Kidney (tissue), 14 donors: ENCODE measurements around the gene MAML1. TPM values are rescaled to one million over a fixed set of nuclear protein-coding genes. Genes with fewer than 3 reads are reported as not detected.

Source experiments
- DNase-seq, 5 donors: peaks; one replicate each; pipeline ENCODE4 v3.0.0-alpha.2; 2013 to 2020
- FAIRE-seq: peaks from 2 replicates; lab custom pipeline; 2012; peaks lifted over from hg19 to GRCh38; lab: Jason Lieb, UNC
- H3K27ac ChIP-seq, 2 donors: one replicate each; pipeline ENCODE4 v1.7.0; 2013; ENCODE audit warnings: low read depth in 2 of 2, low read length in 2 of 2, inconsistent platforms in 1 of 2
- H3K27me3 ChIP-seq: one replicate; pipeline ENCODE4 v1.7.1; 2013; ENCODE audit warnings: low read length, inconsistent platforms; ENCODE audit not compliant: control insufficient read depth, insufficient read depth
- H3K36me3 ChIP-seq, 3 donors: one replicate each; pipeline versions ENCODE4 v1.7.0 to v1.7.1; 2013; ENCODE audit warnings: low read length in 3 of 3, control low read depth in 1 of 3, inconsistent platforms in 1 of 3; ENCODE audit not compliant: insufficient read depth in 3 of 3, control insufficient read depth in 2 of 3
- H3K4me1 ChIP-seq, 3 donors: one replicate each; pipeline versions ENCODE4 v1.7.0 to v1.7.1; 2013; ENCODE audit warnings: low read length in 3 of 3, inconsistent platforms in 1 of 3, low read depth in 1 of 3; ENCODE audit not compliant: control insufficient read depth in 2 of 3, insufficient read depth in 2 of 3
- H3K4me3 ChIP-seq, 3 donors: one replicate each; pipeline versions ENCODE4 v1.7.0 to v1.8.1; 2013; ENCODE audit warnings: low read length in 3 of 3, control low read depth in 1 of 3, inconsistent platforms in 1 of 3
- H3K9ac ChIP-seq, 3 donors: one replicate each; pipeline versions ENCODE4 v1.7.0 to v1.7.1; 2013; ENCODE audit warnings: low read length in 3 of 3, control low read depth in 1 of 3, inconsistent platforms in 1 of 3
- H3K9me3 ChIP-seq, 3 donors: one replicate each; pipeline versions ENCODE4 v1.7.0 to v1.7.1; 2013; ENCODE audit warnings: low read length in 3 of 3, control low read depth in 1 of 3, inconsistent platforms in 1 of 3; ENCODE audit not compliant: control insufficient read depth in 2 of 3, insufficient read depth in 1 of 3
- intact Hi-C: fragments of 100-400 bp; cut with DNase I; formaldehyde crosslinking; loops from one replicate; pipeline ENCODE4 v1.11.1; 2022
- polyA plus RNA-seq: library from polyadenylated mRNA; stranded (reverse); fragments of 350-450 nt; fragmentation: Illumina TruSeq; extraction: RNeasy Lipid Tissue Mini Kit (QIAGEN cat#74804); gene quantifications from one replicate; pipeline ENCODE4 v1.2.3, GENCODE V29; 2014; ENCODE audit warnings: low read depth, low replicate concordance; ENCODE audit not compliant: insufficient read depth
- total RNA-seq: library from RNA; stranded (reverse); fragmentation: NEBNext Ultra II Directional; extraction: Animal tissue kit (Norgen Biotek cat#: 25700); gene quantifications from one replicate; pipeline ENCODE4 v1.2.1, GENCODE V29; 2021
- TF ChIP-seq, protein P1 (sequence below): IDR thresholded peaks from 3 replicates; pipeline ENCODE4 v1.5.1; 2012; ENCODE audit warnings: mild to moderate bottlenecking, moderate library complexity, borderline replicate concordance; ENCODE audit not compliant: insufficient read depth; ENCODE audit errors: extremely low read depth
- donor health status: control.
- donor health status: control.
- donor health status: control.
- donor health status: control.
- donor health status: control.
- donor health status: DM: yes; HTN: yes; CAD: no.
- donor health status: Normal renal cell carcinoma (clear cell type).

Gene MAML1
- total and polyA plus RNA-seq, 2 donors from 2014 or later: 5.3 to 26.8 TPM

DNA sequence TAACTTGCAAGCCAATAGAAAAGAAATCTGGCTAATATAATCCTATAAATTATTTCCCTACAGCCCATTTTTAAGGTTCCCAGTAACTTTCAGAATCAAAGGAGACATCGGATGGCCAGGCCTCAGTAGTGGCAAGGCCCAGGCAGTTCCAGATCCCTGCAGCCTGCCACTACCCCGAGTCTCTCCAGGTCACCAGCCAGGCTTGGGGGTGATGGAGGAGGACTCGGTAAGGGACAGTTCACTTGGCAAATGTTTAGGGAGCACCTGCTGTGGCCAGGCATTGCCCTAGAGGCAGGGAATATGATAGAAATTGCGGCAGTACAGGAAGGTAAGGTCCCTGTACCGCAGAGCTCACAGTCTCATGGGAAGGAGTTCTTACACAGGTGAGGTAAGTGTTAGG lies 46.0 kb downstream of the MAML1 start:
- no peak for DNase-seq
- TF ChIP-seq, protein P1, sequence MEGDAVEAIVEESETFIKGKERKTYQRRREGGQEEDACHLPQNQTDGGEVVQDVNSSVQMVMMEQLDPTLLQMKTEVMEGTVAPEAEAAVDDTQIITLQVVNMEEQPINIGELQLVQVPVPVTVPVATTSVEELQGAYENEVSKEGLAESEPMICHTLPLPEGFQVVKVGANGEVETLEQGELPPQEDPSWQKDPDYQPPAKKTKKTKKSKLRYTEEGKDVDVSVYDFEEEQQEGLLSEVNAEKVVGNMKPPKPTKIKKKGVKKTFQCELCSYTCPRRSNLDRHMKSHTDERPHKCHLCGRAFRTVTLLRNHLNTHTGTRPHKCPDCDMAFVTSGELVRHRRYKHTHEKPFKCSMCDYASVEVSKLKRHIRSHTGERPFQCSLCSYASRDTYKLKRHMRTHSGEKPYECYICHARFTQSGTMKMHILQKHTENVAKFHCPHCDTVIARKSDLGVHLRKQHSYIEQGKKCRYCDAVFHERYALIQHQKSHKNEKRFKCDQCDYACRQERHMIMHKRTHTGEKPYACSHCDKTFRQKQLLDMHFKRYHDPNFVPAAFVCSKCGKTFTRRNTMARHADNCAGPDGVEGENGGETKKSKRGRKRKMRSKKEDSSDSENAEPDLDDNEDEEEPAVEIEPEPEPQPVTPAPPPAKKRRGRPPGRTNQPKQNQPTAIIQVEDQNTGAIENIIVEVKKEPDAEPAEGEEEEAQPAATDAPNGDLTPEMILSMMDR: no peak
- intact Hi-C loops: no loop called here
- Histone ChIP-seq H3K9me3 (no peaks in the 10 kb centered on the region), H3K4me1 (no peaks in the 10 kb centered on the region), H3K4me3 (no peak overlapping the region), H3K27ac (no peak overlapping the region), H3K9ac (no peak overlapping the region), H3K27me3 (no peaks in the 10 kb centered on the region), H3K36me3 (peaks cover 0 to 25% (median 14%) of the 10 kb centered on the region in 3 donors)
- no peak for FAIRE-seq

DNA sequence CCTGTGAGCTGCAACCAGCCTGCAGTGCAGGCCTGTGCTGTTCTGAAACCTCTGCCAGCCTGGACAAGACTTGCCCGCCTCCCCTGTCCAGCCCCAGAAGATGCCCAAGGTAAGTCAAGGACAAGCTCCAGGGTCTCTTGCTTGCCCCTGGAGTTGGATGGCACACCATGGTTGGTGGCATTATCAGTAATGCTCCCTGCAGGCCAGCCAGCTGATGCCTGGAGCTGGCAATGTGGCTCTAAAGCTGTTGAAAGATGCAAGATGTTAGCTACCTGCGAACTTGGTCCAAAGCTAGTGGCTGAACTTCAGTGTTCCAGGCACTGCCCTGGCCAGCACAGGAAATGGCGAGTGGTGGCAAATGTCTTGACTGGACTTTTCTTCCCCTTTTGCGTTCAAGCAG lies 47.2 kb downstream of the MAML1 start:
- Histone ChIP-seq H3K4me1 (no peaks in the 10 kb centered on the region), H3K9me3 (no peaks in the 10 kb centered on the region), H3K9ac (no peak overlapping the region), H3K27ac (no peak overlapping the region), H3K27me3 (no peaks in the 10 kb centered on the region), H3K36me3 (peaks cover 0 to 18% (median 7%) of the 10 kb centered on the region in 3 donors), H3K4me3 (no peak overlapping the region)
- TF ChIP-seq, protein P1: no peak
- intact Hi-C loops: no loop called here
- FAIRE-seq (no peak), DNase-seq (no peak)

DNA sequence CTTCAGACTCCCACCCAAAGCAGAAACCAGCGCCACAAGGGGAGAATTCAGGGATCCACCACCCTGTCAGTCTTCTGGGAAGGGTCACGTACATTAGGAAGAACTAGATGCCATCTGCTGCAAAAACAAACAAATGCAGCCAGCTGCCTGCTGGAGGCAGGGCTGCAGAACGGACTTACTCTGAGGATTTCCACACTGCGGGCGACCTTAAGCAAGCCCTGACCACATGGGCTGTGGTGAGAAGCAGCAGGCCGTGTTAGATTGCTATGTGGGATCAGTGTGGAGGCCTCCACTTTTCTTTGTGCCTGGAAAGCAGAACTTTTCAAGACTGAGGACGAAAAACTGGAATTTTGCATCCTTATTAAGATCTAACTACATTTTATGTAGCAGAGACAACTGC lies 47.7 kb downstream of the MAML1 start:
- TF ChIP-seq, protein P1: no peak
- FAIRE-seq: no peak
- no peak overlapping the region for H3K9ac ChIP-seq
- peaks cover 0 to 18% (median 7%) of the 10 kb centered on the region in 3 donors for H3K36me3 ChIP-seq
- no peaks in the 10 kb centered on the region for H3K27me3 ChIP-seq
- no peak for DNase-seq
- H3K4me3 ChIP-seq: no peak overlapping the region
- no peaks in the 10 kb centered on the region for H3K4me1 ChIP-seq
- no peaks in the 10 kb centered on the region for H3K9me3 ChIP-seq
- intact Hi-C loops: no loop called here
- H3K27ac ChIP-seq: no peak overlapping the region

DNA sequence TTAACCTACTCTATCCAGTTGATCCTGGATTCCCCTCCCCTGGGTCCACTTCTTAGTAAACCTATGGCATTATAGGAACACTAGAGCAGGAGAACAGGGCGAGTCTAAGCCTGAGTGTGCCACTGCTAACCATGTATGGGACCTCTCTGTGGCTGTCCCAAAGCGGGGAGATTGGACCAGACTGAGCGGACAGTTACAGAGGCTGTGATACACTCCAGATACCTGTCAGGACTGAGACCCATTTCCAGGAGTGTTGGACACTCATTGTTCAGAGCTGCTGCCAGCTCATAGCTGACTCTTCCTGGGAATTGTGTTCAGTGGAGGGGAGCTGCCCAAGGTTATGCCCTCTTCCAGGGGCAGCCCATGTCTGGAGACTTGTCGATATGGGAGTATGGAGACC lies 49.2 kb downstream of the MAML1 start:
- DNase-seq: no peak
- FAIRE-seq: no peak
- H3K36me3 ChIP-seq: peaks cover 0 to 10% (median 7%) of the 10 kb centered on the region in 3 donors
- intact Hi-C loops: no loop called here
- TF ChIP-seq, protein P1: no peak
- H3K4me3 ChIP-seq: no peak overlapping the region
- H3K27ac ChIP-seq: no peak overlapping the region
- no peaks in the 10 kb centered on the region for H3K9me3 ChIP-seq
- no peaks in the 10 kb centered on the region for H3K27me3 ChIP-seq
- no peaks in the 10 kb centered on the region for H3K4me1 ChIP-seq
- H3K9ac ChIP-seq: no peak overlapping the region
